ENCODE measurements around the gene CEBPG.

CEBPG gene

GRCh38 chr19:33384983-33385382, 11.5 kb downstream of the CEBPG start:
- DNase-seq = no peak

GRCh38 chr19:33385956-33386355, 12.4 kb downstream of the CEBPG start:
- no peak for DNase-seq

- DNase-seq = no peak
Observed at GRCh38 chr19:33386361-33386858, 12.9 kb downstream of the CEBPG start.

- DNase-seq = no peak
Observed at GRCh38 chr19:33387351-33388230, 14.1 kb downstream of the CEBPG start.

GRCh38 chr19:33388231-33388724, 14.8 kb downstream of the CEBPG start:
- no peak for DNase-seq

- no peak for DNase-seq
Observed at GRCh38 chr19:33388725-33389420, 15.4 kb downstream of the CEBPG start.

GRCh38 chr19:33389421-33390100, 16.1 kb downstream of the CEBPG start:
- DNase-seq = no peak

- DNase-seq = no peak
Observed at GRCh38 chr19:33390101-33390907, 16.8 kb downstream of the CEBPG start.

- no peak for DNase-seq
Observed at GRCh38 chr19:33390908-33391630, 17.6 kb downstream of the CEBPG start.

- DNase-seq = no peak
Observed at GRCh38 chr19:33391631-33392249, 18.2 kb downstream of the CEBPG start.

- DNase-seq = no peak
Observed at GRCh38 chr19:33392341-33393285, 19.1 kb downstream of the CEBPG start.

GRCh38 chr19:33393286-33394005, 19.9 kb downstream of the CEBPG start:
- no peak for DNase-seq

- DNase-seq = peak; percentile 83
Observed at GRCh38 chr19:33394006-33394722, 20.7 kb downstream of the CEBPG start.

GRCh38 chr19:33394723-33395560, 21.4 kb downstream of the CEBPG start:
- DNase-seq = no peak

GRCh38 chr19:33395561-33396550, 22.3 kb downstream of the CEBPG start:
- DNase-seq = peak; percentile 22

Measured in fibroblast of skin of right biceps (primary cell).